Effector memory CD4-positive, alpha-beta T cell (primary cell): Measurements from ENCODE around the gene ATF7.

Experiments used
- DNase-seq, 3 donors: peaks; one replicate each; pipeline ENCODE4 v3.0.0-alpha.2; 2020
- H3K27ac ChIP-seq: 2 replicates; pipeline ENCODE4 v1.7.0; 2013; ENCODE audit warnings: mild to moderate bottlenecking, low read length, moderate library complexity; ENCODE audit not compliant: insufficient read depth, poor library complexity, severe bottlenecking
- H3K27me3 ChIP-seq: replicated peaks from 2 replicates; pipeline ENCODE4 v1.7.0; 2013; ENCODE audit warnings: mild to moderate bottlenecking, low read length; ENCODE audit not compliant: insufficient read depth, control insufficient read depth, poor library complexity, severe bottlenecking
- H3K36me3 ChIP-seq: 2 replicates; pipeline ENCODE4 v1.7.0; 2013; ENCODE audit warnings: mild to moderate bottlenecking, low read length, moderate library complexity; ENCODE audit not compliant: control insufficient read depth, insufficient read depth
- H3K4me1 ChIP-seq: 2 replicates; pipeline ENCODE4 v1.7.0; 2013; ENCODE audit warnings: low read length, mild to moderate bottlenecking; ENCODE audit not compliant: control insufficient read depth, insufficient read depth, poor library complexity, severe bottlenecking
- H3K4me3 ChIP-seq: 2 replicates; pipeline ENCODE4 v1.7.0; 2013; ENCODE audit warnings: low read length, low read depth, mild to moderate bottlenecking; ENCODE audit not compliant: insufficient read depth, poor library complexity, severe bottlenecking
- H3K9me3 ChIP-seq: 2 replicates; pipeline ENCODE4 v1.7.0; 2013; ENCODE audit warnings: mild to moderate bottlenecking, low read length, moderate library complexity; ENCODE audit not compliant: control insufficient read depth

The ATF7 gene

DNA sequence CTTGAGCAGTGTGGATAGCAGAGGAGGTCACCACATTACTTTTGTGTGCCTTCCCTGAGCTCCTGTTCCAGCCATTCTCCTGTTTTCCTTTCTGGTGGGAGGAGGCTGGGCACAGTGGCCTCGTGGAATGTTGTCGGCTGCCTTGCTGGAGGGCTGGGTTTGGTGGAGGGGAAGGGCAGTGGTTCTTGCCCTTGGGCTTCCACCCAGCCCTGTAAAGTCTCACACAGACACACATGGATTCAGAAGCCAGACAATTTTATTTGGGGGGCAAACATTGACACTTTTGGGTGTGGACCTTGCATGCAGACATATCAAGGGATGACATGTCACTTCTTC lies 119.8 kb downstream of the ATF7 start:
- no peak overlapping the region for H3K4me3 ChIP-seq
- H3K9me3 ChIP-seq: no peaks in the 10 kb centered on the region
- H3K36me3 ChIP-seq: peaks cover 29% of the 10 kb centered on the region
- H3K4me1 ChIP-seq: peaks cover 13% of the 10 kb centered on the region
- no peak overlapping the region for H3K27ac ChIP-seq
- no peak for DNase-seq
- H3K27me3 ChIP-seq: no peaks in the 10 kb centered on the region

DNA sequence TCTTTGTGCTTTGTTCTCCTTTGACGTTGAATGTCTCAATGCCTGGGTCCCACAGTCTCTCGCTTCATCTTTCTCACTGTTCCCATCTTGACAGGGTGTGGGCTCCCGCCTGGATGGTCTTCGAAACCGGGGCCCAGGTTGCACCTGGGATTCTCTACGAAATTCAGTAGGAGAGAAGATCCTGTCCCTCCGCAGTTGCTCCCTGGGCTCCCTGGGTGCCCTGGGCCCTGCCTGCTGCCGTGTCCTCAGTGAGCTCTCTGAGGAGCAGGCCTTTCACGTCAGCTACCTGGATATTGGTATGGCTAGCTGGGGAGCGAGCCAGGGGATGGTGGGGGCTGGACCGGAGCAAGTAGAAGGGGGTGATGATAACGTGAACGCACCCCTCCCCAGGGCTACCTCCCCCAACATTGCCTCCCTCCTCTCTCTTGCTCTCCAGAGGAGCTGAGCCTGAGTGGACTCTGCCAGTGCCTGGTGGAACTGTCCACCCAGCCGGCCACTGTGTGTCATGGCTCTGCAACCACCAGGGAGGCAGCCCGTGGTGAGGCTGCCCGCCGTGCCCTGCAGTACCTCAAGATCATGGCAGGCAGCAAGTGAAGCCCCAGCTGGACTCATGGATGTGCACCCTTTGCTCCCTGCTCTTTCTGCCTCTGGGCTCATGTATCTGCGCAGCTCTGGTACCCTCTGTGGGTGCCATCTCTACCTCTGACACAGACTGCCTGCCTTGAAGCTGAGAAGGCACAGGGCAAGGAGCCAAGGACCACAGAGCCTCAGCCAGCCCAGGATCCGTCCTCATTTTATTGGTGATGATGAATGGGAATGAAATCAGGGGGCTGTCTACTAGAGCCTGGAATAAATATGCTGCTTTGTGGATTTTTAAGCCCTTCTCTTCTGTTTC lies 120.4 kb downstream of the ATF7 start:
- Histone ChIP-seq H3K27ac (no peak overlapping the region), H3K4me1 (peaks cover 14% of the 10 kb centered on the region), H3K4me3 (no peak overlapping the region), H3K9me3 (no peaks in the 10 kb centered on the region), H3K36me3 (peaks cover 29% of the 10 kb centered on the region), H3K27me3 (no peaks in the 10 kb centered on the region)
- no peak for DNase-seq

DNA sequence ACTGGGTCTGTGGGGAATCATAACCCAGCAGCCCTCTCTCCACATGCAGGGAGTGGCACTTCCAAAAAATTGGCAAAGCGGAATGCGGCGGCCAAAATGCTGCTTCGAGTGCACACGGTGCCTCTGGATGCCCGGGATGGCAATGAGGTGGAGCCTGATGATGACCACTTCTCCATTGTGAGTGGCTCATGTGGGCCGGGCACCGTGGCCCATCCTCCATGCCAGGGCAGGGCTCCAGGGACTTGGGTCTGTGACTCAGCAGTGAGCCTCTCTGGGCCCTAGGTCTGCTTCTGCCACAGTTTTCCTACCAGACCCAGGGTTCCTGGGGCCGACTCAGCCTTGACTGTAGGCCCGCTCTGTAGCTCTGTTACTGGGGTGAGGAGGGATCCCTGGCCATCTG lies 121.1 kb downstream of the ATF7 start:
- Histone ChIP-seq H3K27me3 (no peaks in the 10 kb centered on the region), H3K27ac (no peak overlapping the region), H3K36me3 (peaks cover 25% of the 10 kb centered on the region), H3K4me3 (no peak overlapping the region), H3K4me1 (peaks cover 18% of the 10 kb centered on the region), H3K9me3 (no peaks in the 10 kb centered on the region)
- DNase-seq: no peak

DNA sequence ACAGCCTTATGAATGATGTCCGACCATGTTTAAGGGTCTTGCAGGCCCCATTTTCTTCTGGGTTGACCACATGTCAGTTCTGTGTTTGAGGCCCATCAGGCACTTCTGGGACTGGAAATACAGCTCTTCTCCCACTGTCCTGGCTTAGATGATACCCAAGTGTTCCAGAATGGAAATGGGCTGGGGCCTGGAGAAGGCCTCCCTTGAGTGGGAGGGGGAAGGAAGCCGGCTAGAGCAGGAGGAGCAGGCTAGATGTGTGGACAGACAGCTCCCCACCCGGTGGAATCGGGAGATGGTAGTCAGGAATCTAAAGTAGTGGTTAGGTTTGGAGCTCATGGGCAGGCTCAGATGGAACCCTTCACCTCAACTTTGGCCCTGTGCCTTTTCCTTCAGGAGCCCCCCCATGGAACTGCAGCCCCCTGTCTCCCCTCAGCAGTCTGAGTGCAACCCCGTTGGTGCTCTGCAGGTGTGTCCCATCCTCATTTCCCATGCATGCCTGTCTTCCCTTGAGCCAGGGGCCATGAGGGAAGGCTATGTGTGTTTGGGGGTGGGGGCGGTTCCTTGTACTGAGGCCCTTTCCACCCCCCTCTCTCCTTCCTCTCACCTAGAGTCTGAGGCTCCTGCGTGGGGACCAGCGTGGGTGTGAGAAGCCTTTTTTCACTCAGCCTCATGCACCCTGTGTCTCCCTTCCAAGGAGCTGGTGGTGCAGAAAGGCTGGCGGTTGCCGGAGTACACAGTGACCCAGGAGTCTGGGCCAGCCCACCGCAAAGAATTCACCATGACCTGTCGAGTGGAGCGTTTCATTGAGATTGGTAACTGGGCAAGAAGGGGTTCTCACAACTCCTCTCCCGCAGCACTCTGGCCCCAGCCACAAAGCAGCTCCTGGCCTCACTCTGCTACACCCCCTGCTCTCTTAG lies 121.9 kb downstream of the ATF7 start:
- Histone ChIP-seq H3K9me3 (no peaks in the 10 kb centered on the region), H3K4me3 (no peak overlapping the region), H3K27ac (no peak overlapping the region), H3K4me1 (peaks cover 23% of the 10 kb centered on the region), H3K36me3 (peaks cover 25% of the 10 kb centered on the region), H3K27me3 (no peaks in the 10 kb centered on the region)
- no peak for DNase-seq

DNA sequence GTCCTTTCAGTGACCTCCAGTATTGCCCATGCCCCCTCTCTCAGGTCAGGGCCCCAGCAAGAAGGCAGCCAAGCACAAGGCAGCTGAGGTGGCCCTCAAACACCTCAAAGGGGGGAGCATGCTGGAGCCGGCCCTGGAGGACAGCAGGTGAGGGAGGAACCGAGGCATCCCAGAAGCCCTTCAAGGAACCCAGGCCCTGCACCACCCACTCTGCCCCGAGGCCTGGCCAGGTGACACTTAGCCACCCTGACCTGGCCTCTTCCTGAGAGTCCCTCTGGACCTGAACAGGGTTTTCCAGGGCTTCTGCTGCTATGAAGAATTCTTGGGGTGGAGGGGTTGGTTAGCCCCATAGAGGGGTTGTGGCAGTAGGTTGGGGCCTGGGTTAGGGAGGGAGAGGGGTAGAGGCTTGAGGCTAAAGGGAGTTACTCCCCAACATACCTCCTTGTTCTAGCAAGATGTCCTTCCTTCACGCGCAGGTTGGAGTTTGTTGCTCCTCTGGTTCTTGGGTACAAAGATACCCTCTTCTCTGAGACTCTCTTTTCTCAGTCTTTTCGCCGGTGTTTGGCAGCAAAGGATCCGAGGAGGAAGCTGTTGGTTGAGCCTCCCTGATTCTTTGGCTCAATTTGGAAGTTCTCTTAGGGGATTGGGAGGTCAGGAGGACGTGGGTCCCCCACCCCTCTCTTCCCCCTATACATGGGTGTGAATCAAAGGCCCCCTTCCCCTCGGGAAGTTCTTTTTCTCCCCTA lies 123.0 kb downstream of the ATF7 start:
- DNase-seq: no peak
- peaks cover 25% of the 10 kb centered on the region for H3K36me3 ChIP-seq
- no peak overlapping the region for H3K4me3 ChIP-seq
- no peaks in the 10 kb centered on the region for H3K27me3 ChIP-seq
- H3K9me3 ChIP-seq: no peaks in the 10 kb centered on the region
- H3K27ac ChIP-seq: no peak overlapping the region
- peaks cover 29% of the 10 kb centered on the region for H3K4me1 ChIP-seq

DNA sequence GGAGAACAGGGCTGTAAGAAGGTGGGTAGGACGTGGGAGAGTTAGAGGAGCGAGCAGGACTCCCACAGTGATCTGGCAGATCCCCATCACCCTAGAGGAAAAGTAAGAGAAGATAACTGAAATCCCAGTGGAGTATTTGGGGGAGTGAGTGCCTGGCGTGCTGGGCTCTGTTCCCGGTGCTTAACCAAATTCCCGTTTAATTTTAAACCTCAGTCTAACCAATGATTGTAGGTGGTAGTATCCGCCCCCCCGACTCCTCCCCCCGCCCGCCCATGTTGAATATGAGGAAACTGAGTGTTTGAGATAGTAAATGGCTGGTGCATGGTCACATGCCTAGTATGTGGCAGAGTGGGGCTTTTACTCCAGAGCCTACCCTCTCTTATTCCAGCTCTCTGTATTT lies 123.9 kb downstream of the ATF7 start:
- no peaks in the 10 kb centered on the region for H3K27me3 ChIP-seq
- H3K36me3 ChIP-seq: peaks cover 23% of the 10 kb centered on the region
- no peaks in the 10 kb centered on the region for H3K9me3 ChIP-seq
- H3K4me3 ChIP-seq: no peak overlapping the region
- no peak overlapping the region for H3K27ac ChIP-seq
- peaks cover 29% of the 10 kb centered on the region for H3K4me1 ChIP-seq
- DNase-seq: no peak

DNA sequence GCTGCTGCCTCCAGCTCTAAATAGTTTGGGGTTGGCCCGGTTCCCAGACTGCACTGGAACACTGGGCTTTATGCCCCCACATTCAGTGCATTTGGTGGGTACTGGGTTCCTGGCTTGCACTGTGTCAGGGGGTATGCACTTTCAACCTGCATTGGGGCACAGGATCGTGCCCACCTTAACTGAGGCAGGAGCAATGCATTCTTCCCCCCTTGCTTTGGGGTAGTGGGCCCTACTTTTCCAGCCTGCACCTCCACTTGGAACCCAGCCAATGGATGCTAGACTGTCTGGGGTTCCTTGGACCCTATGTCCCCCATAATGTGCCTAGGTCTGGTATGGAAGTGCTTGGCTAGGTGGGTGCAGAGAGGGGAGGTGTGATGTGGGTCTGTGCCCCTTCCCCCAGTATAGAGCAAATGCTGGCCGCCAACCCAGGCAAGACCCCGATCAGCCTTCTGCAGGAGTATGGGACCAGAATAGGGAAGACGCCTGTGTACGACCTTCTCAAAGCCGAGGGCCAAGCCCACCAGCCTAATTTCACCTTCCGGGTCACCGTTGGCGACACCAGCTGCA lies 124.5 kb downstream of the ATF7 start:
- H3K4me3 ChIP-seq: peak overlapping the region; percentile 66
- H3K4me1 ChIP-seq: peaks cover 29% of the 10 kb centered on the region

DNA sequence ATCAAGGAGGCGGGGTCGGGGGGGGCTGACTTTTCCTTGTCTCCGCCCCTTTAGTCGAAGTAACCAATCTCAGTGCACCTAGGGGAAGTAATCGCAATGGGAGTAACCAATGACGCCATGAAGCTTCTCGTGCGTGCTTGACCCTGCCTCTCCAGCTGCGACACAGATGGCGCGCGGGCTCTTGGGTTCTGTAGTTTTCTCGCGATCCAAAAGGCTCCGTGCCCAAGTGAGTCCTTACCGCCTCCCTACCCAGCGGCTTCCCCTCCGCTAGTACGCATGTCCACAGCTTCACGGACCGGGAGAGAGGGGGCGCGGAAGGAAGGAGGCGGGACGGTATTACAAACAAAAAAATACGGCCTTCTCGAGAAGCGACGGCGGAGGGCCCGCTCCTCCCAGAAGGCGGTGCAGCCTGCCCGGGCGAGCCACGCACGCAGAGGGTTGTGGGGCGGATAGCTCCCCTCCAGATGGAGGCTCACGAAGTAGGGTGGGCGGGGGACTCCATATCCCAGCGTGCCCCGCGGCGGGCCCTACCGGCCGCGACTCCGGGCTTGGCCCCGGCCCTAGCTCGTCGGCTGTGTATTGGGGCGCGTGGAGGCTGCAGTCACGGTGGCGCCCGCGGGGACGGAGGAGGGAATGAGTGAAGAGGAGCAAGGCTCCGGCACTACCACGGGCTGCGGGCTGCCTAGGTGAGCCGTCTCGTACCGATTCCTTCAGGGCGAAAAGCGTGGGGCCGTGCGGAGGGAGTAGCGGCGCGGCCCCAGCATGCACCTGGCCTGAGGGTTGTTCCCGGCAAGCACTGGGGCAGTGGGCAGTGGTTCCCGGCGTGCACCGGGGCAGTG lies 125.2 kb downstream of the ATF7 start, which contains the start of gene TARBP2:
Gene TARBP2, plus strand, starts transcription at position 508 of the 839 bp plus-strand sequence. Its CDS starts 126 bp downstream, at position 634.
- DNase-seq: peak; percentile 96 to 98 (median 98)
- Histone ChIP-seq H3K4me3 (peak within 1 kb of the TSS; percentile 66), H3K27me3 (no peaks in the 10 kb centered on the region), H3K27ac (peak within 1 kb of the TSS; percentile 91), H3K36me3 (peaks cover 10% of the 10 kb centered on the region), H3K9me3 (no peaks in the 10 kb centered on the region), H3K4me1 (peaks cover 29% of the 10 kb centered on the region)

More for the DNA sequence above, 124.5 kb downstream of the ATF7 start:
- Histone ChIP-seq H3K36me3 (peaks cover 17% of the 10 kb centered on the region), H3K27me3 (no peaks in the 10 kb centered on the region), H3K9me3 (no peaks in the 10 kb centered on the region), H3K27ac (peak overlapping the region; percentile 91)
- no peak for DNase-seq
